Measurements from ENCODE around the gene NXF1.

GRCh38 chr11:62757846-62758788, 47.1 kb downstream of the NXF1 start:
- TF ChIP-seq ATF2 (CRISPR knock-in tag; IDR thresholded peaks at IDR 0.05) (no peak), PBX3 (CRISPR knock-in tag; IDR thresholded peaks at IDR 0.05; ENCODE audit: borderline replicate concordance) (no peak), POLR2AphosphoS5 (IDR thresholded peaks at IDR 0.05; ENCODE audit: low read depth, low read length) (no peak), CTCF (CRISPR knock-in tag; IDR thresholded peaks at IDR 0.05) (no peak), GABPA (IDR thresholded peaks at IDR 0.05; ENCODE audit: low read depth, low read length) (no peak), GABPA (CRISPR knock-in tag; IDR thresholded peaks at IDR 0.05; ENCODE audit: low read depth) (no peak), BRF2 (CRISPR knock-in tag; IDR thresholded peaks at IDR 0.05) (no peak)
